Testis (tissue), 2 donors: ENCODE data around the gene TMA7.

Experiments
- POLR2A ChIP-seq: fragments of 450-650 bp; IDR thresholded peaks from one replicate; pipeline ENCODE4 v1.6.1; 2017; ENCODE audit warnings: antibody characterized with exemption, mild to moderate bottlenecking, moderate library complexity
- TF ChIP-seq, protein P1 (sequence below), 3 experiments: fragments of 450-650 bp in 2 of 3; fragments of 200-600 bp in 1 of 3; sonication (generic) in 1 of 3; IDR thresholded peaks; one replicate each; pipeline ENCODE4 v1.5.1; 2016 to 2019; ENCODE audit warnings: antibody characterized with exemption in 3 of 3, mild to moderate bottlenecking in 2 of 3, moderate library complexity in 1 of 3

DNA sequence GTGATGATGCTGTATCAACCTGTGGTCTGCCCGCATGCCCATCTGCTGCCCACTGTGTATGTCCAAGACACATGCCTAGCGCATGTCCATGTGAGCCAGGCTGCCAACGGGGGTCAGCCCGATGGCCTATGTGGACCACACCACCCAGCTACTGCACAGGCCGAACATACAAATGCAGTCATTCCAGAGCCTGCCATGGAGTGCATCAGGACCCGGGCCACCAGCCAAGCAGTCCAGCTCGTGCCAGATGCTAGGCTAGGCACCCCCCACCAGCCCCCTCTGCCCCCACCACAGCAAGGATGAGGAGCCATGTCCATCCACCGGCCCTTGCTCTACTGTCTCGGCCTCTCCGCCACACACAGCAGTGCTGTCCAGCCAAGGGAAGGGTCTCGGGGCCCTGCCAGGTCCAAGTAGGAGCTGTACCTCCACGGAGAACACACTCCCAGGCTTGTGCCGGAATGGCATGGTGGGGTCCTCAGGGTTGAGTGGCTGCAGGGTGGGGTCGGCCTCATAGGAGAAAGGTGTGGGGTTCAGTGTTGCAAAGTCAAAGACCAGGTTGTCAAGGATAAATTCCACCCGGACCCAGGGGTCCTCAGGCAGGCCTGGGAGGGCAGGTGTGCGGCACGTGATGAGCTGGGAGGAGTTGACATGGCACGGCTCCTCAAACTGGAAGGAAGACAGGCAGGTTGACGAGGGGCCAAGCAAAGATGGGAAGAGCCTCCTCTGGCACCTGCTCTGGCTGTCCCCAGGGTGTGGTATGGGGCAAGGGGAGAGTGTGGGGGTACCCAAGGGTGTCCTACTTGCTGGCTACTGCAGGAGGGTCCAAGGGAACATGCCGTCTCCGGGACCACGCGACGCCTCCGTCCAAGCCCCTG lies 25.4 kb upstream of the TMA7 start:
- TF ChIP-seq, protein P1, sequence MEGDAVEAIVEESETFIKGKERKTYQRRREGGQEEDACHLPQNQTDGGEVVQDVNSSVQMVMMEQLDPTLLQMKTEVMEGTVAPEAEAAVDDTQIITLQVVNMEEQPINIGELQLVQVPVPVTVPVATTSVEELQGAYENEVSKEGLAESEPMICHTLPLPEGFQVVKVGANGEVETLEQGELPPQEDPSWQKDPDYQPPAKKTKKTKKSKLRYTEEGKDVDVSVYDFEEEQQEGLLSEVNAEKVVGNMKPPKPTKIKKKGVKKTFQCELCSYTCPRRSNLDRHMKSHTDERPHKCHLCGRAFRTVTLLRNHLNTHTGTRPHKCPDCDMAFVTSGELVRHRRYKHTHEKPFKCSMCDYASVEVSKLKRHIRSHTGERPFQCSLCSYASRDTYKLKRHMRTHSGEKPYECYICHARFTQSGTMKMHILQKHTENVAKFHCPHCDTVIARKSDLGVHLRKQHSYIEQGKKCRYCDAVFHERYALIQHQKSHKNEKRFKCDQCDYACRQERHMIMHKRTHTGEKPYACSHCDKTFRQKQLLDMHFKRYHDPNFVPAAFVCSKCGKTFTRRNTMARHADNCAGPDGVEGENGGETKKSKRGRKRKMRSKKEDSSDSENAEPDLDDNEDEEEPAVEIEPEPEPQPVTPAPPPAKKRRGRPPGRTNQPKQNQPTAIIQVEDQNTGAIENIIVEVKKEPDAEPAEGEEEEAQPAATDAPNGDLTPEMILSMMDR (IDR thresholded peaks at IDR 0.05) = no peak
- no peak for TF ChIP-seq POLR2A
